Neuronal stem cell (in vitro differentiated cells): Measurements from ENCODE around the gene ART3.

Experiments used
- DNase-seq: peaks from one replicate; pipeline ENCODE4 v3.0.0-alpha.2; 2013; ENCODE audit warnings: low spot score
- H2AFZ ChIP-seq: one replicate; pipeline ENCODE4 v1.6.1; 2013; ENCODE audit warnings: mild to moderate bottlenecking, low read length, inconsistent platforms
- H2AK5ac ChIP-seq: 2 replicates; pipeline ENCODE4 v1.6.1; 2013; ENCODE audit warnings: low read depth, mild to moderate bottlenecking, inconsistent platforms, low read length, moderate library complexity, mixed read lengths
- H2BK120ac ChIP-seq: 2 replicates; pipeline ENCODE4 v1.6.1; 2013; ENCODE audit warnings: low read depth, mild to moderate bottlenecking, inconsistent platforms, low read length, moderate library complexity, mixed read lengths
- H2BK12ac ChIP-seq: one replicate; pipeline ENCODE4 v1.6.1; 2013; ENCODE audit warnings: low read length, inconsistent platforms
- H2BK15ac ChIP-seq: 2 replicates; pipeline ENCODE4 v1.6.1; 2013; ENCODE audit warnings: mild to moderate bottlenecking, low read length, inconsistent platforms, mixed read lengths
- H2BK5ac ChIP-seq: one replicate; pipeline ENCODE4 v1.6.1; 2013; ENCODE audit warnings: inconsistent platforms, mild to moderate bottlenecking, low read length, moderate library complexity
- H3K14ac ChIP-seq: one replicate; pipeline ENCODE4 v1.6.1; 2013; ENCODE audit warnings: low read length, inconsistent platforms
- H3K18ac ChIP-seq: 2 replicates; pipeline ENCODE4 v1.6.1; 2013; ENCODE audit warnings: low read length, inconsistent platforms
- H3K23ac ChIP-seq: 2 replicates; pipeline ENCODE4 v1.6.1; 2013; ENCODE audit warnings: low read depth, mild to moderate bottlenecking, mixed read lengths, low read length, inconsistent platforms; ENCODE audit not compliant: poor library complexity
- H3K27ac ChIP-seq: replicated peaks from 3 replicates; pipeline ENCODE4 v1.5.1; 2013; ENCODE audit warnings: low read length, inconsistent platforms
- H3K27me3 ChIP-seq, 3 experiments: 2 replicates each; pipeline ENCODE4 v1.6.1; 2013; ENCODE audit warnings: low read length in 3 of 3, mild to moderate bottlenecking in 2 of 3, inconsistent platforms in 1 of 3, low read depth in 1 of 3, mixed read lengths in 1 of 3, moderate library complexity in 1 of 3; ENCODE audit not compliant: control insufficient read depth in 3 of 3, insufficient read depth in 3 of 3
- H3K36me3 ChIP-seq, 2 donors: replicated peaks in 1 of 2; 2 replicates each; pipeline ENCODE4 v1.6.1; 2013; ENCODE audit warnings: low read length in 2 of 2; ENCODE audit not compliant: control insufficient read depth in 2 of 2, insufficient read depth in 2 of 2
- H3K4ac ChIP-seq: 2 replicates; pipeline ENCODE4 v1.6.1; 2013; ENCODE audit warnings: inconsistent platforms, mild to moderate bottlenecking, low read length, moderate library complexity
- H3K4me1 ChIP-seq, 2 donors: 1 replicate in 1 of 2; 2 replicates in 1 of 2; pipeline ENCODE4 v1.6.1; 2013; ENCODE audit warnings: low read length in 2 of 2, low read depth in 1 of 2; ENCODE audit not compliant: control insufficient read depth in 2 of 2, insufficient read depth in 1 of 2
- H3K4me2 ChIP-seq: one replicate; pipeline ENCODE4 v1.6.1; 2013; ENCODE audit warnings: mild to moderate bottlenecking, low read length, inconsistent platforms; ENCODE audit not compliant: insufficient read depth, poor library complexity, severe bottlenecking
- H3K4me3 ChIP-seq, 2 donors: 2 replicates each; pipeline ENCODE4 v1.5.1; 2013; ENCODE audit warnings: low read length in 2 of 2, mild to moderate bottlenecking in 2 of 2, inconsistent platforms in 1 of 2, moderate library complexity in 1 of 2
- H3K79me1 ChIP-seq: one replicate; pipeline ENCODE4 v1.6.1; 2013; ENCODE audit warnings: low read depth, mild to moderate bottlenecking, inconsistent platforms, low read length, moderate library complexity
- H3K9ac ChIP-seq: one replicate; pipeline ENCODE4 v1.6.1; 2013; ENCODE audit warnings: mild to moderate bottlenecking, low read depth, low read length, inconsistent platforms; ENCODE audit not compliant: poor library complexity
- H3K9me3 ChIP-seq, 2 donors: replicated peaks in 1 of 2; 2 replicates each; pipeline versions ENCODE3 to v1.6.1; 2013; ENCODE audit warnings: low read length in 2 of 2, mild to moderate bottlenecking in 2 of 2, inconsistent platforms in 1 of 2, low read depth in 1 of 2, mixed read lengths in 1 of 2, moderate library complexity in 1 of 2; ENCODE audit not compliant: control insufficient read depth in 2 of 2, insufficient read depth in 1 of 2
- H4K8ac ChIP-seq: one replicate; pipeline ENCODE4 v1.6.1; 2013; ENCODE audit warnings: low read depth, mild to moderate bottlenecking, inconsistent platforms, low read length, moderate library complexity
- H4K91ac ChIP-seq: one replicate; pipeline ENCODE4 v1.6.1; 2013; ENCODE audit warnings: low read length, low read depth, mild to moderate bottlenecking, inconsistent platforms; ENCODE audit not compliant: poor library complexity
- WGBS, 2 donors: extraction: QIAGEN DNeasy Blood & Tissue Kit; methylation state at CpG; one replicate each; pipeline ENCODE4 v1.1.7; 2013; ENCODE audit warnings: missing lambda C conversion rate in 2 of 2, mixed read lengths in 1 of 2; ENCODE audit not compliant: insufficient read length in 2 of 2, insufficient replicate concordance in 1 of 2; ENCODE audit errors: extremely low coverage in 2 of 2; 5-methylcytosine and 5-hydroxymethylcytosine counted together

ART3 gene

GRCh38 chr4:76055016-76055415 lies 19.5 kb upstream of the ART3 start:
- Histone ChIP-seq H3K36me3 (no peaks in the 10 kb centered on the region), H3K23ac (no peak overlapping the region), H3K9me3 (no peaks in the 10 kb centered on the region), H2BK12ac (no peak overlapping the region), H3K4me1 (peaks cover 0 to 1% of the 10 kb centered on the region in 2 donors), H3K27ac (no peak overlapping the region), H3K9ac (no peak overlapping the region), H4K91ac (no peak overlapping the region), H2BK15ac (no peak overlapping the region), H3K79me1 (no peaks in the 10 kb centered on the region), H3K27me3 (peaks cover 0 to 35% (median 0%) of the 10 kb centered on the region in 3 experiments), H3K14ac (no peak overlapping the region), H2BK5ac (no peak overlapping the region), H4K8ac (no peak overlapping the region), H3K18ac (no peak overlapping the region), H2BK120ac (no peak overlapping the region), H2AK5ac (no peak overlapping the region), H3K4me2 (no peak overlapping the region), H2AFZ (no peak overlapping the region), H3K4ac (no peak overlapping the region), H3K4me3 (no peak overlapping the region)
- no CpG with 5 or more reads among the region's 2 CpGs for WGBS, 2 donors
- no peak for DNase-seq

GRCh38 chr4:76055421-76055820 lies 19.1 kb upstream of the ART3 start:
- no peak overlapping the region for H2BK120ac ChIP-seq
- no peak overlapping the region for H3K14ac ChIP-seq
- H3K23ac ChIP-seq, result no peak overlapping the region
- H3K36me3 ChIP-seq, result no peaks in the 10 kb centered on the region
- no peak overlapping the region for H2BK5ac ChIP-seq
- H4K91ac ChIP-seq, result no peak overlapping the region
- H3K79me1 ChIP-seq, result no peaks in the 10 kb centered on the region
- no peak overlapping the region for H3K18ac ChIP-seq
- no peak overlapping the region for H3K4me3 ChIP-seq
- DNase-seq, result no peak
- H2AK5ac ChIP-seq, result no peak overlapping the region
- no peak overlapping the region for H4K8ac ChIP-seq
- H3K4me2 ChIP-seq, result no peak overlapping the region
- no peak overlapping the region for H3K4ac ChIP-seq
- WGBS, 2 donors, result no CpG with 5 or more reads among the region's 2 CpGs
- peaks cover 0 to 1% of the 10 kb centered on the region in 2 donors for H3K4me1 ChIP-seq
- no peak overlapping the region for H2BK15ac ChIP-seq
- no peak overlapping the region for H3K9ac ChIP-seq
- no peaks in the 10 kb centered on the region for H3K9me3 ChIP-seq
- H2AFZ ChIP-seq, result no peak overlapping the region
- H3K27me3 ChIP-seq, result peaks cover 0 to 35% (median 0%) of the 10 kb centered on the region in 3 experiments
- H2BK12ac ChIP-seq, result no peak overlapping the region
- no peak overlapping the region for H3K27ac ChIP-seq

GRCh38 chr4:76058302-76058701 lies 16.2 kb upstream of the ART3 start:
- Histone ChIP-seq H3K14ac (no peak overlapping the region), H2AK5ac (no peak overlapping the region), H3K9ac (no peak overlapping the region), H2BK5ac (no peak overlapping the region), H2BK15ac (no peak overlapping the region), H2BK12ac (no peak overlapping the region), H3K36me3 (no peaks in the 10 kb centered on the region), H4K91ac (no peak overlapping the region), H4K8ac (no peak overlapping the region), H3K4me3 (no peak overlapping the region), H2BK120ac (no peak overlapping the region), H3K27me3 (peaks cover 0 to 31% (median 0%) of the 10 kb centered on the region in 3 experiments), H3K79me1 (no peaks in the 10 kb centered on the region), H3K4ac (no peak overlapping the region), H3K4me2 (no peak overlapping the region), H3K23ac (no peak overlapping the region), H3K27ac (no peak overlapping the region), H2AFZ (no peak overlapping the region), H3K9me3 (no peaks in the 10 kb centered on the region), H3K4me1 (peaks cover 0 to 1% of the 10 kb centered on the region in 2 donors), H3K18ac (no peak overlapping the region)
- DNase-seq, result no peak

GRCh38 chr4:76058888-76059426 lies 15.6 kb upstream of the ART3 start:
- H2BK12ac ChIP-seq, result no peak overlapping the region
- H2BK15ac ChIP-seq, result no peak overlapping the region
- H3K79me1 ChIP-seq, result no peaks in the 10 kb centered on the region
- H3K14ac ChIP-seq, result no peak overlapping the region
- H3K27ac ChIP-seq, result no peak overlapping the region
- DNase-seq, result no peak
- H3K9ac ChIP-seq, result no peak overlapping the region
- H3K18ac ChIP-seq, result no peak overlapping the region
- no peak overlapping the region for H4K91ac ChIP-seq
- no peaks in the 10 kb centered on the region for H3K36me3 ChIP-seq
- 100% methylated on average over 1 to 2 of the region's 3 CpGs for WGBS, 2 donors
- H3K4ac ChIP-seq, result no peak overlapping the region
- H3K27me3 ChIP-seq, result peaks cover 0 to 31% (median 0%) of the 10 kb centered on the region in 3 experiments
- H3K23ac ChIP-seq, result no peak overlapping the region
- H2BK5ac ChIP-seq, result no peak overlapping the region
- no peak overlapping the region for H3K4me3 ChIP-seq
- H3K4me1 ChIP-seq, result peaks cover 0 to 1% of the 10 kb centered on the region in 2 donors
- no peak overlapping the region for H3K4me2 ChIP-seq
- no peak overlapping the region for H2AFZ ChIP-seq
- no peaks in the 10 kb centered on the region for H3K9me3 ChIP-seq
- no peak overlapping the region for H4K8ac ChIP-seq
- H2AK5ac ChIP-seq, result no peak overlapping the region
- H2BK120ac ChIP-seq, result no peak overlapping the region
